HFFc6 (cell line): ENCODE measurements around the gene CTSL. TPM values are rescaled to one million over a fixed set of nuclear protein-coding genes. Genes with fewer than 3 reads are reported as not detected.

Experiments
- DNase-seq: peaks from one replicate; pipeline ENCODE4 v3.0.0-alpha.2; 2018
- H3K27ac Mint-ChIP-seq: 2 replicates; pipeline ENCODE4 v1.8.0; 2020; ENCODE audit warnings: mild to moderate bottlenecking, mixed read lengths
- H3K27me3 Mint-ChIP-seq: 2 replicates; pipeline ENCODE4 v1.8.0; 2021; ENCODE audit warnings: mild to moderate bottlenecking, moderate library complexity, mixed read lengths; ENCODE audit not compliant: insufficient read depth
- H3K36me3 Mint-ChIP-seq: 2 replicates; pipeline ENCODE4 v1.8.0; 2021; ENCODE audit warnings: low read depth, mixed read lengths
- H3K4me1 Mint-ChIP-seq: 2 replicates; pipeline ENCODE4 v1.8.0; 2020; ENCODE audit warnings: low read depth, mixed read lengths
- H3K4me3 Mint-ChIP-seq: 2 replicates; pipeline ENCODE4 v1.8.0; 2020; ENCODE audit warnings: mild to moderate bottlenecking, moderate library complexity, mixed read lengths
- H3K9me3 Mint-ChIP-seq: 2 replicates; pipeline ENCODE4 v1.8.0; 2020; ENCODE audit warnings: mild to moderate bottlenecking, mixed read lengths
- total RNA-seq, 6 experiments: library from RNA; stranded (reverse); fragmentation: NEBNext Ultra II Directional; extraction: Animal tissue kit (Norgen Biotek cat#: 25700); gene quantifications; 2 replicates in 1 of 6; 3 replicates in 5 of 6; pipeline ENCODE4 v1.2.3, GENCODE V29; 2021
- TF ChIP-seq, protein P1 (sequence below): fragments of 200-600 bp; sonication (generic); IDR thresholded peaks from 2 replicates; pipeline ENCODE4 v1.5.0; 2021; ENCODE audit warnings: antibody characterized with exemption, mild to moderate bottlenecking

CTSL gene
- total RNA-seq, 6 experiments from 2014 or later = 189 to 232 (median 210) TPM

DNA sequence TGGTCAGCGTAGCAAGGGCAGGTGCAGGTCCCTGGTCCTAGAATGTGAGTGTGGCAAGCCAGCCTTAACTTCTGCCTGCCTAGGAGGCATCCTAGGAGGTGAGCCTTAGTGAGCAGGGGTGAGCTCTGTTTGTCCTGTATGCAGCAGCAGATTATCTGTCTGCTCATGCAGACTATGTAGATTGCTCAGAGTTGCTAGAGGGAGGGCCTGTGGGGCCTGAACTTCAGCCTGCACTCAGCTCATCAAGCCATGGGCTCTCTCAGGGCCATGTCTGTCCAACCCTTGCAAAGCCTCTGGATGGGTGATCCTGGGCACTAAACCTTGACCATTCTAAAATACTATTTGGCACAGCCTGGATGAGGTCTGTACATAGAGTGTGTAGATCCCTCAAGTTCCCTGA, 8.5 kb upstream of the CTSL start:
- DNase-seq = no peak
- Mint-ChIP-seq H3K36me3 (no peaks in the 10 kb centered on the region), H3K4me3 (no peak overlapping the region), H3K27ac (no peak overlapping the region), H3K4me1 (peaks cover 39% of the 10 kb centered on the region), H3K27me3 (peaks cover 3% of the 10 kb centered on the region), H3K9me3 (no peaks in the 10 kb centered on the region)
- TF ChIP-seq, protein P1, sequence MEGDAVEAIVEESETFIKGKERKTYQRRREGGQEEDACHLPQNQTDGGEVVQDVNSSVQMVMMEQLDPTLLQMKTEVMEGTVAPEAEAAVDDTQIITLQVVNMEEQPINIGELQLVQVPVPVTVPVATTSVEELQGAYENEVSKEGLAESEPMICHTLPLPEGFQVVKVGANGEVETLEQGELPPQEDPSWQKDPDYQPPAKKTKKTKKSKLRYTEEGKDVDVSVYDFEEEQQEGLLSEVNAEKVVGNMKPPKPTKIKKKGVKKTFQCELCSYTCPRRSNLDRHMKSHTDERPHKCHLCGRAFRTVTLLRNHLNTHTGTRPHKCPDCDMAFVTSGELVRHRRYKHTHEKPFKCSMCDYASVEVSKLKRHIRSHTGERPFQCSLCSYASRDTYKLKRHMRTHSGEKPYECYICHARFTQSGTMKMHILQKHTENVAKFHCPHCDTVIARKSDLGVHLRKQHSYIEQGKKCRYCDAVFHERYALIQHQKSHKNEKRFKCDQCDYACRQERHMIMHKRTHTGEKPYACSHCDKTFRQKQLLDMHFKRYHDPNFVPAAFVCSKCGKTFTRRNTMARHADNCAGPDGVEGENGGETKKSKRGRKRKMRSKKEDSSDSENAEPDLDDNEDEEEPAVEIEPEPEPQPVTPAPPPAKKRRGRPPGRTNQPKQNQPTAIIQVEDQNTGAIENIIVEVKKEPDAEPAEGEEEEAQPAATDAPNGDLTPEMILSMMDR = no peak

DNA sequence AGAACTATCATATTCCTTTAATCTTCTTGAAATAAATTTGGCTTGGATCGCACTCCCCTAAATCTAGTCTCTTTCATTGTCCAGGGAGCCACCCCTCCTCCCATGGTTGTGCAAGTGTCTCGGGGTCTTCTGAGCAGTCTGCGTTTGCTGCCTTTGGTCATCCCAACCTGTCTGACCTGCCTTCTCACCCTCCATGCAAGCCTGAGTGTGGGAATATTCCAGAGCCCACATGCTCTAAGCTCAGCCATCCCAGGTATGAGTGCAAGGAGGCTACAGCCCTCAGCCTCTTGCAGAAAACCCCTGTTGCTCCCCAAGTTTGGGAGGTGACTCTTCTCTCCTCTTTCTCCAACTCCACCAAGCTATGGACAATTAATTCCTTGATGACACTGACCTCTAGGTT, 7.7 kb upstream of the CTSL start:
- H3K36me3 Mint-ChIP-seq = no peaks in the 10 kb centered on the region
- no peaks in the 10 kb centered on the region for H3K9me3 Mint-ChIP-seq
- no peak for DNase-seq
- H3K4me1 Mint-ChIP-seq = peaks cover 32% of the 10 kb centered on the region
- no peak overlapping the region for H3K27ac Mint-ChIP-seq
- H3K4me3 Mint-ChIP-seq = no peak overlapping the region
- TF ChIP-seq, protein P1 = no peak
- peaks cover 3% of the 10 kb centered on the region for H3K27me3 Mint-ChIP-seq

DNA sequence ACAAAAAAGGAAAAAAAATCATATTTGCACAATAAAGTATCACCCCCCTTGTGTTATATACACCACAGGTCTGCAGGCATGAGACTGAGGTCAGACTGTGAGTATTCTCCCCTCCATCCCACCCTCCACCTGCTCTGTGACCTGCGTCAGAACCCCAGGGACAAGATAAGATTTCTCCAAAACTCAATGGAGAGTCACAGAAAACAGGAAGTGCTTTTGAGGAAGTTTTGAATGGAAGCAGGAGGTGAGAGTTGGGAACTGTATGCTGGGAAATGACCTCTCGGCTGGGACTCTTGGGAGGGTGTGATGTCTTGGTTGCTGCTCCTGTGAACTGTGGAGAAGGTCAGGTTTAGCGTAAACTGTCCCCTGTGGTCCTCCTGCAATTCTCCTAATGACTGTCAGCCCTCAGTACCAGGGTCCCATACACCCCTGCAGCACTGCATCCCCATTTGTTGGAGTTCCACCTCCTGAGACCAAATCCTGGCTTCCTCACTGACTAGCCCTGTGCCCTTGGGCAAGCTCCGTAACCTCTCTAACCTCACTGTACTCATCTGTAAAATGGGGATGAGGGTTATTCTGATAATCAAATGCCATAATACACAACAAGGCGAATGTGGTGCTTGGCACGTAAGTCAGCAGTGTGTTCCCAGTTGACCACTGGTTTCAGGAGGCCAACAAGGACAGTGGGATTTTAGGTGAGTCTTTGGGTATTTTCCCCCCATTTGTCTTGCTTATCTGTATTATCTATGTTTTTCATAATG, 6.9 kb upstream of the CTSL start:
- H3K27ac Mint-ChIP-seq = no peak overlapping the region
- H3K9me3 Mint-ChIP-seq = no peaks in the 10 kb centered on the region
- no peak for DNase-seq

DNA sequence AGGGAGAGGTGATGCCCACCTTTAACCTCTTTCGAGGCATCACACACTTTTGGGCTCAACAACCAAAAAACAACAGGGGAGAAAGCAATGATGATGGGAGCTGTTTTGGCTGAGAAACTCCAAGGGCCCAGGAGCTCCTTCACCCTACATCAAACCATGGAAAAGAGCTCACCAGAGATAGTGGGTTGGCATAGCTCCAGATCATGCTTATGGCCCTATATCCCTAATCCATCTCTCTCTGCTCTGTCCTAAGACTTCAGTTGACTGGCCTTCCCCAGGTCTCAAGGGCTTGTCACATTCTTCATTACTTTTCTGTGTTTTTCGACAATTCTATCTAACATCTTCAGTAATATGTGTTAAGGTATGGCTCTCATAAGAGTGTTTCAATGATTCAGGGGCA, 5.7 kb upstream of the CTSL start:
- TF ChIP-seq, protein P1 = no peak
- H3K27ac Mint-ChIP-seq = no peak overlapping the region
- no peak for DNase-seq
- peaks cover 17% of the 10 kb centered on the region for H3K4me1 Mint-ChIP-seq
- H3K4me3 Mint-ChIP-seq = no peak overlapping the region
- no peaks in the 10 kb centered on the region for H3K9me3 Mint-ChIP-seq
- no peaks in the 10 kb centered on the region for H3K36me3 Mint-ChIP-seq
- peaks cover 3% of the 10 kb centered on the region for H3K27me3 Mint-ChIP-seq

More for the DNA sequence above, 6.9 kb upstream of the CTSL start:
- Mint-ChIP-seq H3K36me3 (no peaks in the 10 kb centered on the region), H3K4me3 (no peak overlapping the region), H3K4me1 (peaks cover 24% of the 10 kb centered on the region), H3K27me3 (peaks cover 4% of the 10 kb centered on the region)
- TF ChIP-seq, protein P1 = no peak

DNA sequence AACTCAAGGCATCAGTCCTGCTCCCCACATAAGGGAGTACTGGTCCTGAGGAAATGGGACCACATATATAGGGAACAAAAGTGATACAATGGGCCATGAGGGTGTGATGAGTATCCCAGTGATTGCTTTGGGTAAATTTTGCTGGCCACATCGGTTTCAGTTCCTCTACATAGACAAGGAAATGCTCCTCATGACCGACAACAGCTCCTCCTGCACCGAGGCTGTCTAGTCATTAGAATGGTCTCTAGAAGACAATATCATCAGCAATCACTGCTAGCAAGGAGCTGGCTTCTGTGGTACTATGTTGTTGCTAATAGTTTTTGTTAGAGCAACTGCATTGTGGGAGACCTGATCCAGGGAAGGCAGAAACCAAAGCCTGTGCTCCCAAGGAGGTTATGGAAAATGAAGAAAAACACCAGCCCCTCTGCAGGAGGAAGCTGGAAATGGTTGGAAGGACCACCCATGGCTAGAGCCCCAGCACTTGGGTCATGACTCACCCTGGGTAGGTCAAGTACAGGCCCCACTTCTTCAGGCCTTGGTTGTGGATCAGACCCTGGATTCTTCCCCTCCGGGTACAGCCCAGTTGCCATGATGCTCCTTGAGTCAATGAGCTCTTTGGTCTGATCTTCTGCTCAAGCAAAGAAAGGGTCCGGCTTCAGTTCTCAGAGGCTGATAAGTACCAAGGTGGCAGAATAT, 3.4 kb upstream of the CTSL start:
- Mint-ChIP-seq H3K4me1 (peaks cover 23% of the 10 kb centered on the region), H3K9me3 (no peaks in the 10 kb centered on the region), H3K36me3 (peaks cover 6% of the 10 kb centered on the region), H3K27ac (no peak overlapping the region), H3K4me3 (no peak overlapping the region), H3K27me3 (peaks cover 1% of the 10 kb centered on the region; the same call in 1 of the 2 replicates)
- TF ChIP-seq, protein P1 = no peak
- no peak for DNase-seq
